Immature natural killer cell (primary cell): ENCODE results near the gene HOXA9. TPM values are rescaled to one million over a fixed set of nuclear protein-coding genes. Genes with fewer than 3 reads are reported as not detected.

Experiments
- DNase-seq, 3 donors: peaks; one replicate each; pipeline ENCODE4 v3.0.0; 2022; ENCODE audit warnings: mixed read lengths in 1 of 3
- H3K27ac Mint-ChIP-seq, 6 donors: one replicate each; pipeline ENCODE4 v1.8.0; 2020; ENCODE audit warnings: mixed read lengths in 6 of 6, mild to moderate bottlenecking in 5 of 6, inconsistent platforms in 4 of 6, moderate library complexity in 3 of 6
- H3K27me3 Mint-ChIP-seq, 3 donors: one replicate each; pipeline ENCODE4 v1.8.0; 2020 to 2021; ENCODE audit warnings: low read depth in 3 of 3, mild to moderate bottlenecking in 3 of 3, mixed read lengths in 3 of 3, moderate library complexity in 3 of 3, inconsistent platforms in 1 of 3
- H3K36me3 Mint-ChIP-seq, 3 donors: one replicate each; pipeline ENCODE4 v1.8.0; 2020; ENCODE audit warnings: mixed read lengths in 3 of 3, inconsistent platforms in 2 of 3, mild to moderate bottlenecking in 2 of 3
- H3K4me1 Mint-ChIP-seq, 2 donors: one replicate each; pipeline ENCODE4 v1.8.0; 2020; ENCODE audit warnings: inconsistent platforms in 2 of 2, mild to moderate bottlenecking in 2 of 2, mixed read lengths in 2 of 2, moderate library complexity in 1 of 2
- H3K4me3 Mint-ChIP-seq, 5 donors: one replicate each; pipeline ENCODE4 v1.8.0; 2020; ENCODE audit warnings: mild to moderate bottlenecking in 5 of 5, mixed read lengths in 5 of 5, inconsistent platforms in 3 of 5, moderate library complexity in 3 of 5
- H3K9me3 Mint-ChIP-seq, 6 donors: one replicate each; pipeline ENCODE4 v1.8.0; 2020; ENCODE audit warnings: mild to moderate bottlenecking in 6 of 6, mixed read lengths in 6 of 6, inconsistent platforms in 4 of 6, moderate library complexity in 3 of 6
- polyA plus RNA-seq, 3 donors: library from polyadenylated mRNA; unstranded; fragments of 300-500 nt; fragmentation: Illumina TruSeq; gene quantifications; one replicate each; pipeline ENCODE4 v1.2.3, GENCODE V29; 2021

Gene HOXA9
- polyA plus RNA-seq, 3 donors from 2014 or later, result 1.6 to 3.1 (median 1.8) TPM

DNA sequence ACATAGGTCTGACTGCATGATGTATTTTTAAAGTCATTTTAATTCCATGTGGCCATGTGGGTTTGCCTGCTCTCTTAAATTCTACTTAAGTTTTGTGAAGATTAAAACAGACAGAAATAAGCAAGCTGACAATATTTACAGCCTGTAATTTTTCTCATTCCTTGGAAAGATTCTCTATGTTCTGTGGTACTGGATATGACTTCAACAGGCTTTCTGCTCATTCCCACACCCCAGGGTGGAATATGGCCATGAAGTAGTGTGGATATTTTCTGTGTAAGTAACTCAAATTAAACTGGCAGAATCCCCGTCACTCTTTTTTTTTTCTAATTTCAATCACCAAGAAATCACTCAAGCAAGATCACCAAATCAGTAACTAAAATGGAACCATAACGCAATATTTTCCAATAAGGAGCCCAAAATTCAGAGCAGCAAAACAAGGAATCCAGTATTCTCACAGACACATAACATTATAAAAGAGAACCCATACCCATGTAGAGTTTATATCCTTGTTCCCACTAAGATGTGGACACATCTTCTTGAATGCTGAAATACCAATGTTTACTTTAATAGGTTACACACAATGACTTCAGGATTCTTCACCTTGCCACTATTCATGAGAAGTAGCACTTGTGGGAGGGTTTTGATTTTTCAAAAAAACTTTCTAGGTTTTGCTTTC is 27.6 kb downstream of the HOXA9 start:
- Mint-ChIP-seq H3K27me3 (peaks cover 10 to 17% (median 14%) of the 10 kb centered on the region in 3 donors), H3K36me3 (peaks cover 0 to 9% (median 0%) of the 10 kb centered on the region in 3 donors)

DNA sequence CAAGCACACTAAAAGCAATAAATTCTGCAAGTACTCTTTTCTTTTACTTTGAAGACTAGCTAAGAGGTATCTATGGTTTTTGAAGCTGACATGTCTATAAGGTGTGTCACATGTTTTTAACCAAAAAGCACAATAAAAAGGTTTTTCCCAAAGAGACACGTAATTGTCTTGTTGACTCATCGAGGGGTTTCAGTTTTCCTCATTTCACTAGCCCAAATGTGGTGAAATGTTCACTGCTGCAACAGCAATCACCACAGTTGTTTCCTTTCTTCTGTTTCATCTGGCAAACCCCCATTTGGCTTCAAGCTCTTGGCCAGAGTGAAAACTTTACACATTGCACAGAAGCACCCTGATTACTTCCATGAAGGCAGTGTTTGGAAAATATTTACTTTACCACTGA is 30.9 kb downstream of the HOXA9 start:
- Mint-ChIP-seq H3K4me1 (peaks cover 6 to 28% of the 10 kb centered on the region in 2 donors), H3K9me3 (no peaks in the 10 kb centered on the region), H3K27ac (no peak overlapping the region), H3K4me3 (no peak overlapping the region), H3K27me3 (peaks cover 10 to 19% (median 12%) of the 10 kb centered on the region in 3 donors), H3K36me3 (peaks cover 0 to 3% (median 0%) of the 10 kb centered on the region in 3 donors)
- DNase-seq, result no peak

More for the DNA sequence above, 27.6 kb downstream of the HOXA9 start:
- DNase-seq, result no peak
- Mint-ChIP-seq H3K9me3 (no peaks in the 10 kb centered on the region), H3K27ac (no peak overlapping the region), H3K4me1 (peaks cover 1 to 22% of the 10 kb centered on the region in 2 donors), H3K4me3 (no peak overlapping the region)

GRCh38 chr7:27133409-27134231 is 31.7 kb downstream of the HOXA9 start:
- DNase-seq, result no peak
- no peak overlapping the region for H3K4me3 Mint-ChIP-seq
- no peaks in the 10 kb centered on the region for H3K9me3 Mint-ChIP-seq
- no peaks in the 10 kb centered on the region for H3K36me3 Mint-ChIP-seq
- H3K4me1 Mint-ChIP-seq, result peaks cover 6 to 28% of the 10 kb centered on the region in 2 donors
- peaks cover 10 to 17% (median 12%) of the 10 kb centered on the region in 3 donors for H3K27me3 Mint-ChIP-seq
- H3K27ac Mint-ChIP-seq, result no peak overlapping the region

DNA sequence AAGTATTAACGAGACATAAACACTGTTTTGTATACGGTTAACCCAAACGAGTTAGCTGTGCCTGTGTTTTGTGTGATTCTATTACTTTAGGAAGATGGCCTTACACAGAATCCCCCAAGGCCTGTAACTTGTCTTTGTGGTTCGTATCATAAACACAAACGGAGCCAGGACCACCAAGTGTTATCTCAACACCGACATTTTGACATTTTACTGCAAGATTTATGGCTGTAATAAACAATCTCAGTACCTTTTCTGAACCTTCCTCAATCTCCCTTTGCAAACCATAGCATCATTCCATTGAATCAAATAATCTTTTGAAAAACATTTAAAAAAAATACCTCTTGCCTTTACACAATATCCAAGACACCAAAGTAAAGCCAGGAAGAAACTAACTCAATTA is 32.4 kb downstream of the HOXA9 start:
- Mint-ChIP-seq H3K4me3 (no peak overlapping the region), H3K4me1 (peaks cover 6 to 28% of the 10 kb centered on the region in 2 donors), H3K27me3 (peaks cover 9 to 17% (median 12%) of the 10 kb centered on the region in 3 donors), H3K9me3 (no peaks in the 10 kb centered on the region), H3K36me3 (no peaks in the 10 kb centered on the region), H3K27ac (no peak overlapping the region)
- DNase-seq, result no peak

GRCh38 chr7:27132214-27132613 is 33.1 kb downstream of the HOXA9 start:
- H3K27me3 Mint-ChIP-seq, result peaks cover 7 to 16% (median 8%) of the 10 kb centered on the region in 3 donors
- no peaks in the 10 kb centered on the region for H3K36me3 Mint-ChIP-seq
- H3K4me1 Mint-ChIP-seq, result peaks cover 6 to 25% of the 10 kb centered on the region in 2 donors
- DNase-seq, result no peak
- H3K9me3 Mint-ChIP-seq, result no peaks in the 10 kb centered on the region
- peak overlapping the region in 2 of 5 donors; percentile 54 to 81 for H3K4me3 Mint-ChIP-seq
- peak overlapping the region in 2 of 6 donors; percentile 57 to 62 for H3K27ac Mint-ChIP-seq

GRCh38 chr7:27131390-27131819 is 33.9 kb downstream of the HOXA9 start:
- peaks cover 6 to 21% of the 10 kb centered on the region in 2 donors for H3K4me1 Mint-ChIP-seq
- H3K9me3 Mint-ChIP-seq, result no peaks in the 10 kb centered on the region
- peaks cover 5 to 12% (median 11%) of the 10 kb centered on the region in 3 donors for H3K27me3 Mint-ChIP-seq
- peak overlapping the region in 3 of 6 donors; percentile 21 to 84 (median 53) for H3K27ac Mint-ChIP-seq
- peak overlapping the region; percentile 62 to 83 (median 80) for H3K4me3 Mint-ChIP-seq
- DNase-seq, result no peak
- H3K36me3 Mint-ChIP-seq, result no peaks in the 10 kb centered on the region

DNA sequence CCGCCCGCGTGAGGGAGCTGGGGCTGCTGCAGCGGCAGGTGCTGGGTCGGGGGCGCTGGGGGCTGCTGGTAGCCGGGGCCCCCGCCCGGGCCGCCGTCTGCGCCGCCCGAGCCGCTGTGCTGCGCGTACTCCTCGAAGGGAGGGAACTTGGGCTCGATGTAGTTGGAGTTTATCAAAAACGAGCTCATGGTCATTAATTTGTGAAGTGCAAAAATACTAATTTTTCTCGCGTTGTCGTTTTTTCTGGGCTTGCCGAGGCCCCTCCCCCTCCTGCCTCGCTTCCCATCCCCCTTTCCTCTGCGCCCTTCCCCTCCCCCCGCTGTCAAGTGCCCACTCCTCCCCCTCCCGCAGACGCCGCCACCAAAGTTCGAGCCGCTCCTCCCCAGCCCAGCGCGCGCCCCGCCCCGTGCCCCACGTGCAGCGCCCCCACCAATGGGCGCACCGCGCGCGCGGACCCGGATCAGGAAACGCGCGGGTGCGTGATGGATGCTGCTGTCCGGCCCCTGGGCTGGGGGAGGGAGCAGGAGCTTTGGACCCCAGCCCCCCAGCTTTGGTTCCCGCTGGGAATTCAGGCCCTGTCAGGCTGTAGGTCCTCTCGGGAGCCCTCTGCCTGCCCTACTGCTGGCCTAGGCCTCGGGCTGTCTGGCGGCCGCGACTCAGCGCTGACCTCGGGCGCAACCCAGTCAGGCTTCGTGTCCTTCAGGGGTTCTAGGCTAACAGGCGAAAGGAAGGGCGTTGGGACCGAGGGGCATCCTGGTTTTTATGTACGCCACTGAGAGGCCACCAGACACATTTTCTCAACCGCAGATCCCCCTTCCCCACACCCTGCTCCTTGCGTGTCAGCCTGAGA is 34.6 kb downstream of the HOXA9 start, which contains the start of gene HOXA4:
Gene HOXA4, minus strand, starts transcription at position 218 of the 850 bp plus-strand sequence. Its CDS starts 24 bp downstream, at position 194.
- Mint-ChIP-seq H3K9me3 (no peaks in the 10 kb centered on the region), H3K27me3 (peaks cover 3 to 12% (median 11%) of the 10 kb centered on the region in 3 donors), H3K4me1 (peaks cover 6 to 14% of the 10 kb centered on the region in 2 donors), H3K36me3 (no peaks in the 10 kb centered on the region), H3K4me3 (peak within 1 kb of the TSS; percentile 62 to 83 (median 80)), H3K27ac (peak within 1 kb of the TSS in 4 of 6 donors; percentile 53 to 84 (median 64))
- peak; percentile 74 to 90 (median 86) for DNase-seq

DNA sequence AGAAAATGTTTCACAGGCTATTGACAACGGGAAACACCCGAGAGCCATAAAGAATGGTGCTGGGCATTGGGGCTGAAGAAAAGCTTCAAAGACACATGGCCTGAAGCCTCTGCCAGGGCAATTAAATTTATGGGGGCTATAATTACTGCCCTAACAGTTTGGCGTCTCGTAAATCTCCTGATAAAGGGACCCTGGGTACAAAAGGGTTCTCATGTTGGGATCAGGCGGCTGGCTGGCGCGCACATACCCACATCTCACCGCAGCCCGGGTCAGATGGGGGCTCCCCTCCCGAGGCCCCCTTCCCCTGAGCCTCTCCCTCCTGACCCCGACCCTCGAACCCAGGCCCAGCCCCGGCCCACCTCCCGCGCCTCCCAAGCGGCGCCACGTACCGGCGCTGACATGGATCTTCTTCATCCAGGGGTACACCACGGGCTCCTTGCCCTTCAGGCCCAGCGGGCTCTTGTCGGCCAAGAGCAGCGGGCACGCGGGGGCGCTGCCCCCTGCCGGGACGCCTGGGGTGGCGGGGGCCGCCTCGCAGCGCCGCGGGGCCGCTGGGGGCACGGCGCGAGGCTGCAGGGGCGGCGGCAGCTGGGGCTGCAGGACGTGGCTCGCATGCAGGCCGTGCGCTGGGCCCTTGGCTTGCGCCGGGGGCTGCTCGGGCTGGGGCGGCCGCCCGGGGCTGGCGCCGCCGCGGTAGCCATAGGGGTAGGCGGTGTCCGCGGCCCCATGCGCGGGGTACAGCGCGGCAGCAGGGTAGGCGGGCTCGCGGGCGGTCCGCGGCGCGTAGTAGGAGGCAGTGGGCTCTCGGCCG is 35.4 kb downstream of the HOXA9 start:
- H3K27ac Mint-ChIP-seq, result peak overlapping the region in 1 of 6 donors; percentile 34
- peaks cover 0 to under 1% (median 0%) of the 10 kb centered on the region in 3 donors for H3K36me3 Mint-ChIP-seq
- peak; percentile 10 to 56 (median 39) for DNase-seq
- no peaks in the 10 kb centered on the region for H3K9me3 Mint-ChIP-seq
- peaks cover 2 to 15% (median 11%) of the 10 kb centered on the region in 3 donors for H3K27me3 Mint-ChIP-seq
- H3K4me3 Mint-ChIP-seq, result peak overlapping the region; percentile 39 to 70 (median 56)
- peaks cover 6% of the 10 kb centered on the region in 2 donors for H3K4me1 Mint-ChIP-seq

DNA sequence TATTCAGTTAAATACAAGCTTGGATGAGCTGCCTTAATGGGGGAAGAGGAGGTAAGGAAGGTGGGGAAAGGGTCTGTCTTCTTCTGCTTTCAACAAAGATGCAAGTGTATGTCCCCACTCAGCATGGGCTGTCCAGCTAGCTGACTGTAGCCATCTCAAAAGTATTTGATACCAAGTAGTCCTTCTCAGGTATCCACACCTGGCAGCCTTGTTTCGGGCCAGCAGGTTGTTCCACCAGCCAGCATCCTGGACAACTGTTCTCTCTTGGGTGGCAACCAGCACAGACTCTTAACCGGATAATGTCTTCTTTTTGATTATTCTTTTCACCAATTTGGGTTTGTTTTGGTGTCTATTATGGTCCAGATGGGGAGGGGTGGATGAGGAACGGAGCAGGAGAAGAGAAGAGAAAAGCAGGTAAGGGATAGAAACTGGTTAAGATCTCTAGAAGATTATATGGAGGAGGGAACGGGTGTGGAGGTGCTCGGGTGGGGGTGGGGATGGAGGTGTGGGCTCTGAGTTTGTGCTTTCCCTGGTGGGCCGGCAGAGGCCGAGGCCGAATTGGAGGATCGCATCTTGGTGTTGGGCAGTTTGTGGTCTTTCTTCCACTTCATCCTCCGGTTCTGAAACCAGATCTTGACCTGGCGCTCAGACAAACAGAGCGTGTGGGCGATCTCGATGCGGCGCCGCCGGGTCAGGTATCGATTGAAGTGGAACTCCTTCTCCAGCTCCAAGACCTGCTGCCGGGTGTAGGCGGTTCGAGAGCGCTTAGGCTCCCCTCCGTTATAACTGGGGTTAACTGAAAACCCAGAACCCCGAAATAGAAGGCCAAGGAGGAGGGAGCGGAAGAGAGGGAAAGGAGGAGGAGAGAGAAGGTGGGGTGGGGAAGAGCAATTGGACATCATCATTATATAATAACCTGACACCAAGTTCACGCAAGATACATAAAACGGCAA is 36.3 kb downstream of the HOXA9 start:
- H3K27ac Mint-ChIP-seq, result peak overlapping the region in 1 of 6 donors; percentile 34
- peaks cover 1 to 15% (median 11%) of the 10 kb centered on the region in 3 donors for H3K27me3 Mint-ChIP-seq
- H3K4me3 Mint-ChIP-seq, result peak overlapping the region; percentile 39 to 71 (median 56)

GRCh38 chr7:27128034-27128433 is 37.3 kb downstream of the HOXA9 start:
- no peaks in the 10 kb centered on the region for H3K9me3 Mint-ChIP-seq
- peaks cover 1 to 15% (median 13%) of the 10 kb centered on the region in 3 donors for H3K27me3 Mint-ChIP-seq
- peaks cover 0 to 7% (median 0%) of the 10 kb centered on the region in 3 donors for H3K36me3 Mint-ChIP-seq
- DNase-seq, result no peak
- H3K4me1 Mint-ChIP-seq, result peaks cover 6% of the 10 kb centered on the region in 2 donors
- peak overlapping the region in 1 of 5 donors; percentile 70 for H3K4me3 Mint-ChIP-seq
- no peak overlapping the region for H3K27ac Mint-ChIP-seq

More for the DNA sequence above, 36.3 kb downstream of the HOXA9 start:
- H3K9me3 Mint-ChIP-seq, result no peaks in the 10 kb centered on the region
- peaks cover 0 to 7% (median 0%) of the 10 kb centered on the region in 3 donors for H3K36me3 Mint-ChIP-seq
- DNase-seq, result no peak
- peaks cover 6% of the 10 kb centered on the region in 2 donors for H3K4me1 Mint-ChIP-seq

DNA sequence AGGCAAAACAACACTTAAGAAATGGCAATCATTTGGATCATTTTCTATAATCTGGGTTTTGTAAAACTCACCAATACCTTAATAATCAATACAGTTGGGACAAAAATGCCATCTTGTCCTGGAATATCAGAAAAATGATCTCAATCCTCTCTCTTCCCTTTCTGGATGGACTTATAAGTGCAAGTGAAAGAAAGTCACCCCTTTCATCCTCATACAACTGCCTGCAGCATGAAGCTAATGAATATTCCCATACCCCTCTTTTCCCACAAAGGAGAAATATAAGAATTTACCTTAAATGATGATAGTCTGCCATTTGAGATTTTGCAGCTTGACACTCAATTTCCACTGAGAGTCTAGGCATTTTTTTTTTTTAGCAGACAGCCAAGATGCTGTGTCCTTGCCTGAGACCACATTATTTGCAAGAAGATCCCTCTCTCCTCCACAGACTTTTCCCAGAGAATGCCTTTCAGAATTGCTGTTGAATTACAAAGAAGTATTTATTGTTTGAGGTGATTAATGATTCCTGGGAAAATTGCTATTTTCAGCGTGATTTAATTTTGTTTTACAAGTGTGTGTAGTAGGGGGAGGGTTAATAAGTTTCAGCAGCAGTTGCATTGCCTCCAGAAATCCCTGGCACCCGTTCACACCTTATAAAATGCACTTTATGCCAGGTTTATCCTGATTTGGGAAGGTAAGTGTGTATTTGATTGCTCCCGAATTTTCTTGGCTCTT is 38.6 kb downstream of the HOXA9 start:
- H3K27ac Mint-ChIP-seq, result no peak overlapping the region
- peaks cover 0 to 7% (median 1%) of the 10 kb centered on the region in 3 donors for H3K36me3 Mint-ChIP-seq
- no peaks in the 10 kb centered on the region for H3K9me3 Mint-ChIP-seq
- H3K4me1 Mint-ChIP-seq, result peaks cover 6% of the 10 kb centered on the region in 2 donors
- DNase-seq, result no peak
- no peak overlapping the region for H3K4me3 Mint-ChIP-seq
- H3K27me3 Mint-ChIP-seq, result peaks cover 1 to 13% (median 12%) of the 10 kb centered on the region in 3 donors
